GM23248 (cell line): ENCODE measurements around the gene OR51A7.
"Not testable (repeated sequence)": the region's sequence is repeated elsewhere in the genome, so short reads cannot be mapped to it uniquely, and the experiment has no call there.

Experiments
- EZH2 ChIP-seq: fragments of 200-600 bp; sonication (generic); IDR thresholded peaks from 2 replicates; pipeline ENCODE4 v1.6.1; 2018; ENCODE audit warnings: antibody characterized with exemption, mild to moderate bottlenecking; ENCODE audit not compliant: insufficient read depth, poor library complexity, severe bottlenecking
- EZH2phosphoT487 ChIP-seq: fragments of 200-600 bp; sonication (generic); IDR thresholded peaks from 2 replicates; pipeline ENCODE4 v1.6.1; 2018; ENCODE audit warnings: antibody characterized with exemption, moderate library complexity, mild to moderate bottlenecking, low read depth; ENCODE audit not compliant: insufficient read depth

GRCh38 chr11:4854286-4854685 lies 49.3 kb upstream of the OR51A7 start:
- TF ChIP-seq EZH2phosphoT487, EZH2: not testable (repeated sequence)
